ENCODE data around the gene TRABD2B. TPM values are rescaled to one million over a fixed set of nuclear protein-coding genes. Genes with fewer than 3 reads are reported as not detected.

Gene TRABD2B
- total RNA-seq, 1 experiment from 2014 or later: 0.36 TPM

DNA sequence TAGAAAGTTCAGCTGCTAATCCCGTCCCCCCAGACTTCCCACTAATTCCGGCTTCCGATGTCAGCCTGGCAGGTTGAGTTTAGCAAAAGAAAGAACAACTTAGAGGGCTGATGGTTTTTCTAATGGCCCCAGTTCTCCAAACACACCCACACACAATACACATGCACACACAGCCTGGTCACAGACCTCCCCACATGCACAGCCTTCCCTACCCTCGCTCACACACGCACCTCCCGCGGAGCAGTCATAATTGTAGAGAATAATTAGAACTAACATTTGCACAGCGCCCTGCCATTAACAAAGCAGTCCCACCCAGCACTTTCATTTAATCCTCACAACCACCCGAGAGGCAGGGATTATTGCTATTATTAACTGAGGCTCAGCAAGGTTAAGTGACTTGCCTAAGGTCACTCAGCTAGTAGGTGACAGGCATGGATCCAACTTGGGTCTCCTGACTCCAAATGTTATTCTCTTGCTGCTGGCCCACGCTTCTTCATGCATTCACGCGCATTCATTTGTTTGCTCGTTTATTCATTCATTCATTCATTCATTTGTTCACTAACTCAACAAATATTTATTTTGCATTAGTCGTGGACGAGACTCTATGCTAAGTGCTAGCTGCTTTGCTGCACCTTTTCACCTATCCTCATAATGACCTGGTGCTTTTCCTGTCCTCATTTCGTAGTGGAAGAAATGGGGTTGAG lies 284.4 kb downstream of the TRABD2B start:
- Mint-ChIP-seq H3K4me1 (ENCODE audit: low read depth, unreplicated experiment) (peaks cover 6% of the 10 kb centered on the region), H3K36me3 (ENCODE audit: insufficient read depth, unreplicated experiment) (no peaks in the 10 kb centered on the region), H3K4me3 (ENCODE audit: unreplicated experiment) (no peak overlapping the region), H3K27me3 (ENCODE audit: insufficient read depth, unreplicated experiment) (peaks cover 4% of the 10 kb centered on the region), H3K27ac (ENCODE audit: unreplicated experiment) (no peak overlapping the region), H3K9me3 (ENCODE audit: unreplicated experiment) (no peaks in the 10 kb centered on the region)
- DNase-seq: no peak
- Histone ChIP-seq H3K9me3 (no peaks in the 10 kb centered on the region), H3K36me3 (ENCODE audit: control insufficient read depth, insufficient read depth, low read length) (no peaks in the 10 kb centered on the region), H3K27me3 (replicated peaks; ENCODE audit: control insufficient read depth, insufficient read depth, low read length) (no peaks in the 10 kb centered on the region), H3K4me1 (0 out of 2 replicates have a peak, but pooled peaks cover 7% of the 10 kb centered on the region), H3K4me3 (ENCODE audit: low read depth, low read length) (no peak overlapping the region)
- intact Hi-C loops (cut with micrococcal nuclease; ENCODE audit: unreplicated experiment): loop anchor here (5.0 to 10.0 kb wide), 2 partner anchors 290 to 538 kb away; no protein-coding TSS in a partner anchor
- ChIA-PET POLR2A (no interaction called here), CTCF (interaction anchor here (1.5 kb wide), 1 partner anchor 13 kb away, joined by 4 read pairs; no protein-coding TSS in a partner anchor)
- no TSS peak for BruUV-seq (replicated peaks)
- TF ChIP-seq, protein P1, sequence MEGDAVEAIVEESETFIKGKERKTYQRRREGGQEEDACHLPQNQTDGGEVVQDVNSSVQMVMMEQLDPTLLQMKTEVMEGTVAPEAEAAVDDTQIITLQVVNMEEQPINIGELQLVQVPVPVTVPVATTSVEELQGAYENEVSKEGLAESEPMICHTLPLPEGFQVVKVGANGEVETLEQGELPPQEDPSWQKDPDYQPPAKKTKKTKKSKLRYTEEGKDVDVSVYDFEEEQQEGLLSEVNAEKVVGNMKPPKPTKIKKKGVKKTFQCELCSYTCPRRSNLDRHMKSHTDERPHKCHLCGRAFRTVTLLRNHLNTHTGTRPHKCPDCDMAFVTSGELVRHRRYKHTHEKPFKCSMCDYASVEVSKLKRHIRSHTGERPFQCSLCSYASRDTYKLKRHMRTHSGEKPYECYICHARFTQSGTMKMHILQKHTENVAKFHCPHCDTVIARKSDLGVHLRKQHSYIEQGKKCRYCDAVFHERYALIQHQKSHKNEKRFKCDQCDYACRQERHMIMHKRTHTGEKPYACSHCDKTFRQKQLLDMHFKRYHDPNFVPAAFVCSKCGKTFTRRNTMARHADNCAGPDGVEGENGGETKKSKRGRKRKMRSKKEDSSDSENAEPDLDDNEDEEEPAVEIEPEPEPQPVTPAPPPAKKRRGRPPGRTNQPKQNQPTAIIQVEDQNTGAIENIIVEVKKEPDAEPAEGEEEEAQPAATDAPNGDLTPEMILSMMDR (IDR thresholded peaks at IDR 0.05; ENCODE audit: insufficient read depth in 1 of 2, low read depth in 1 of 2, low read length in 1 of 2, severe bottlenecking in 1 of 2, unreplicated experiment in 1 of 2): no peak

- POLR2A ChIA-PET: no interaction called here
- no peaks in the 10 kb centered on the region for H3K27me3 ChIP-seq (replicated peaks; ENCODE audit: control insufficient read depth, insufficient read depth, low read length)
- intact Hi-C loops (cut with micrococcal nuclease; ENCODE audit: unreplicated experiment): loop anchor here (5.0 to 10.0 kb wide), 2 partner anchors 290 to 537 kb away; no protein-coding TSS in a partner anchor
Observed at GRCh38 chr1:47711848-47712492, 285.2 kb downstream of the TRABD2B start.

More at GRCh38 chr1:47711848-47712492, 285.2 kb downstream of the TRABD2B start:
- H3K9me3 ChIP-seq: no peaks in the 10 kb centered on the region
- DNase-seq: no peak
- no peaks in the 10 kb centered on the region for H3K36me3 ChIP-seq (ENCODE audit: control insufficient read depth, insufficient read depth, low read length)
- no peaks in the 10 kb centered on the region for H3K9me3 Mint-ChIP-seq (ENCODE audit: unreplicated experiment)
- CTCF ChIA-PET: interaction anchor here (3.7 kb wide), 1 partner anchor 15 kb away, joined by 28 read pairs; no protein-coding TSS in a partner anchor
- no peaks in the 10 kb centered on the region for H3K36me3 Mint-ChIP-seq (ENCODE audit: insufficient read depth, unreplicated experiment)
- BruUV-seq (replicated peaks): no TSS peak
- peaks cover 4% of the 10 kb centered on the region for H3K27me3 Mint-ChIP-seq (ENCODE audit: insufficient read depth, unreplicated experiment)
- no peak overlapping the region for H3K27ac Mint-ChIP-seq (ENCODE audit: unreplicated experiment)
- H3K4me3 ChIP-seq (ENCODE audit: low read depth, low read length): no peak overlapping the region
- peaks cover 6% of the 10 kb centered on the region for H3K4me1 Mint-ChIP-seq (ENCODE audit: low read depth, unreplicated experiment)
- TF ChIP-seq, protein P1 (IDR thresholded peaks at IDR 0.05; ENCODE audit: insufficient read depth in 1 of 2, low read depth in 1 of 2, low read length in 1 of 2, severe bottlenecking in 1 of 2, unreplicated experiment in 1 of 2): no peak
- H3K4me1 ChIP-seq: 0 out of 2 replicates have a peak, but pooled peaks cover 7% of the 10 kb centered on the region
- H3K4me3 Mint-ChIP-seq (ENCODE audit: unreplicated experiment): no peak overlapping the region
